NCI-H1694 treated with DMSO at 0.1 percent for 48 hours (cell line): ENCODE data around the gene PKD1.

Experiments
- DNase-seq: peaks from one replicate; lab custom pipeline; 2025; lab: John Stamatoyannopoulos, UW

The PKD1 gene

DNA sequence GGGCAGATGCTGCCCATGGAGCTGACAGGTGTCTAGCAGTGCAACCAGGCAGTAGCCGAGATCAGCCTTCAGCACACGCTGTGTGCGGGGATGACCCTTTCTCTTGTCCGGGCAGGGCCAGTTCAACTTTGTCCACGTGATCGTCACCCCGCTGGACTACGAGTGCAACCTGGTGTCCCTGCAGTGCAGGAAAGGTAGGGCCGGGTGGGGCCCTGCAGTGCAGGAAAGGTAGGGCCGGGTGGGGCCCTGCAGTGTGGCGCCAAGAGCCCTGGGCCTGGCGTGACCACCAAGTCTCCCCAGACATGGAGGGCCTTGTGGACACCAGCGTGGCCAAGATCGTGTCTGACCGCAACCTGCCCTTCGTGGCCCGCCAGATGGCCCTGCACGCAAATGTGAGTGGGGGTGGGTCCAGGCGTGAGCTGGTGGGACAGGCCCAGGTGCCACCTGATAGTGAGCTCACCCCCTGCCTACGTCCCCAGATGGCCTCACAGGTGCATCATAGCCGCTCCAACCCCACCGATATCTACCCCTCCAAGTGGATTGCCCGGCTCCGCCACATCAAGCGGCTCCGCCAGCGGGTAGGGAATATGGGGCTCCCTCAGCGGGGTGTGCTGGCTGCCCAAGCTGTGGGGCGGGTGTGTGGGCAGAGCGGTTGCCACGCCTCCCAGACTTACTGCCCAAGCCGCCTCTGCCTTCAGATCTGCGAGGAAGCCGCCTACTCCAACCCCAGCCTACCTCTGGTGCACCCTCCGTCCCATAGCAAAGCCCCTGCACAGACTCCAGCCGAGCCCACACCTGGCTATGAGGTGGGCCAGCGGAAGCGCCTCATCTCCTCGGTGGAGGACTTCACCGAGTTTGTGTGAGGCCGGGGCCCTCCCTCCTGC, 47.7 kb downstream of the PKD1 start:
- DNase-seq: no peak

DNA sequence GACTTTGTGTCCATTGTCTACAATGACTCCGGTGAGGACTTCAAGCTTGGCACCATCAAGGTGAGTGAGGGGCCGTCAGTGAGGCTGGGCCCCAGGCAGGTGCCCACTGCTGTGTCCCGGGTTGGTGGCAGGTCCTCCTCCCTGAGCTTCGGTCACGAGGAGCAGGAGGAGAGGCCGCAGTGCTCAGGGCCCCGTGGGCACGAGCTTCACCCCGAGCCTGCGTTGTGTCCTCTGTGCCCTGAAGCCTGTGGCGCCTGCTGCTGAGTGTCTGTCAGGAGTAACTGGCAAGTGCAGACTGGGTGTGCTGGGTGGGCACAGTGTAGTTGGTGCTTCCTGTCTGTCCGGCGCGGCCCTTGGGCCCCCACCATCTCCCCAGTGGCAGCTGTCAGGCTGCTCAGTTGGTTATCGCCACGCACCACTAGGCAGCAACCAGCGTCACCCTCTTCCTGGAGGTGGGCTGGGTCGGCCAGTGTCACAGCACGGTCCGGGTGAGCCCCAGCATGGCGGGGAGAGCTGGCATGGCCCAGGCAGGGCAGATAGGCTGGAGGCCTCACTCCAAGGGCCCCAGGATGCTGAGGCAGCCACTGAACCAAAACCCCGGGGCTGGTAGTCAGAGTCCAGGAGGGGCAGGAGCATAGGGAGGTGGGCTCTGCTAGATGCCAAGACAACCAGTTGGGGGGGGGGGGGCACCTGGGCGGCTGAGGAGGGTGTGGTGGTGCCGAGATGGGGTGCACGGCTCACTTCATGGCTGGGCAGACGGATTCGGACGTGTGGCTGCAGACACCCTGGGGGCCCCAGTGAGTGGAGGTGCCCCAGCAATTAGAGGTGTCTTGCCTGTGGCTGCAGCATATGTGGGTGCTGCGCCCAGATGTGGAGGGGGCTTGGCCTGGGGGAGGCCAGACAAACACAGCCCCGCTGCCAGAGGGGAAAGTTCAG, 48.6 kb downstream of the PKD1 start:
- DNase-seq: no peak

DNA sequence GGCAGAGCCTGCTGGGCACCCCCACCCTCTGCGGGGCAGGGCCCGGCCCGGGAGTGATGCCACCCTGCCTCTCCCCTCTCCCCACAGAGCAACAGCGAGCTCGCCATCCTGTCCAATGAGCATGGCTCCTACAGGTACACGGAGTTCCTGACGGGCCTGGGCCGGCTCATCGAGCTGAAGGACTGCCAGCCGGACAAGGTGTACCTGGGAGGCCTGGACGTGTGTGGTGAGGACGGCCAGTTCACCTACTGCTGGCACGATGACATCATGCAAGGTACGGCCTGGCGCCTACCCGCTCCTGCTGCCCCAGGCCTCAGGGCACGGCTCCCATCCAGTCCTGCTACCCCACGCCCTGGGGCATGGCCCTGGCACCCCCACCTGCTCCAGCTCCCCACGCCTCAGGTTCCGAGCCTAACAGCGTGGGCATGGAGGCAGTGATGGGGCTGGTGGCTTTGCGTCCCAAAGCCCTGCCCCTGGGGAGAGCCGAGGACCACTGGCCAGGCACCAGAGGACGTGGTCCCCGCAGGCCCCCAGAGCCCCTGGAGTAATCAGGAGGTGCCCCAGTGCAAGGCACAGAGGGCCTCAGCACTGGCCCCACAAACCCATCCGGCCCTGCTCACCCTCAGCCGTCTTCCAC, 49.5 kb downstream of the PKD1 start:
- DNase-seq: no peak

DNA sequence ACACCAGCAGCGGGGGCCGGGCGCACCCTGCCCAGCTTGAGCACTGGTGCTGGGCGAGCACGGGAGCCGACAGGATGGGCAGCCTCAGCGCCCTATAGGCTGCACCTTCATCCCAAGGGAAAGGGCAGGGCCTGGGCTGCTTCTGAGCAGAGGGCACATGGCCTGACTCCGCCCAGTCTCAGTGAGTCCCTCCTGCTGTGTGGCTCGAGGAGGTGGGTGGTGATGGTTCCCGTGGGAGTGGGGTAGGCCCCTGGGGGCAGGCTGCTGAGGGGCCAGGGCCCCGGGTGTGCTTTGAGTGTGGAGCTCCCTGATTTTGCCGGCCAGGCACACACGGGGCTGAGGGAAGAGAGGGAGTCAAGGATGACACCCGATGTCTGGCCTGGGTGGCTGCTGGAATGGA, 50.0 kb downstream of the PKD1 start:
- no peak for DNase-seq

DNA sequence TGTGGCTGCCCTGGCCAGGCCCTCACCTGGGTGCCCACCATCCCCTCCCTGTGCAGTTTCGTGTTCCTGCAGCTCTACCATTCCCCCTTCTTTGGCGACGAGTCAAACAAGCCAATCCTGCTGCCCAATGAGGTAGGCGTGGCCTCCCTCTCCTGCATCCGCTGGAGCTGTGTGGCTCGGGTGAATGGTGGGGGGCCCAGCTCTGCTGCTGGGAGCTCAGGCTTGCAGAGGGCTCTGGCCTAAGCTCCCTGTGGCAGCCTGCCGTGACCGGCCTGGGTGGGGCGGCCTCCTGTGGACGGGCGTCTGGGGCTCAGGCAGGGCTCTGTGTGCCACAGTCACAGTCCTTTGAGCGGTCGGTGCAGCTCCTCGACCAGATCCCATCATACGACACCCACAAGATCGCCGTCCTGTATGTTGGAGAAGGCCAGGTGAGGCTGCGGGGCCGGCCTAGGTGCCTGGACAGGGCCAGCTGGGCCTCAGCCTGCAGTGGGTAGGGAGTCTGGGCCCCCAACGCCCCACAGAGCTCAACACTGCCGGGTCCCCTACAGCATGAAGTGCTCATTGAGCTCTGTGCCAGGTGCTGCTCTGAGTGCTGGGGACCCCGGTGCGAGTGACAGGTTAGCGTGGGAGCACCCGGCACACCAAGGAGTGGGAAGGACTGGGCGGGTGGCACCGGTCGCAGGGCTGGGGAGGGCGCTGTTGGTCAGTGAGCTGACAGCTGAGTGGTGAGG, 50.6 kb downstream of the PKD1 start:
- no peak for DNase-seq

DNA sequence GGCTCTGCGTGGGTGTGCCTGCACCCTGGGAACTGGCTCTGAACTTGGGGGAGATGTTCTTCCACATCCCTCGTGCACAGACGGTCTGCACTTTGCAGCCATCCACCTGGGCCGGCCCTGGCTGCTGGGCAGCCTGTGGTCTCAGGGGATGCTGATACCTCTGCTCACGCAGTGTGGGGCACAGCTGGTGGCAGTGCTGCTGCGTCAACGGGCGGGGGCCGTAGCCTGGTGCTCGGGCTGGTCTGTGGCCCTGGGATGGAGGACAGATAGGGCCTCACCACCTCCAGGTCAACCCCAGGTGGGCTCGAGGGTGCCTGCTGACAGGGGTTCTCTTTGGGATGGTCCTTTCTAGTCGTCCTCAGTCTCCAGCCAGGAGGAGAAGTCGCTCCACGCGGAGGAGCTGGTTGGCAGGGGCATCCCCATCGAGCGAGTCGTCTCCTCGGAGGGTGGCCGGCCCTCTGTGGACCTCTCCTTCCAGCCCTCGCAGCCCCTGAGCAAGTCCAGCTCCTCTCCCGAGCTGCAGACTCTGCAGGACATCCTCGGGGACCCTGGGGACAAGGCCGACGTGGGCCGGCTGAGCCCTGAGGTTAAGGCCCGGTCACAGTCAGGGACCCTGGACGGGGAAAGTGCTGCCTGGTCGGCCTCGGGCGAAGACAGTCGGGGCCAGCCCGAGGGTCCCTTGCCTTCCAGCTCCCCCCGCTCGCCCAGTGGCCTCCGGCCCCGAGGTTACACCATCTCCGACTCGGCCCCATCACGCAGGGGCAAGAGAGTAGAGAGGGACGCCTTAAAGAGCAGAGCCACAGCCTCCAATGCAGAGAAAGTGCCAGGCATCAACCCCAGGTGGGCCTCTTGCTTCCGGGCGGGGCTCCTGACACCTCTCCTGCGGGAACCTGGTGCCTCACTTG, 51.6 kb downstream of the PKD1 start:
- DNase-seq: no peak

DNA sequence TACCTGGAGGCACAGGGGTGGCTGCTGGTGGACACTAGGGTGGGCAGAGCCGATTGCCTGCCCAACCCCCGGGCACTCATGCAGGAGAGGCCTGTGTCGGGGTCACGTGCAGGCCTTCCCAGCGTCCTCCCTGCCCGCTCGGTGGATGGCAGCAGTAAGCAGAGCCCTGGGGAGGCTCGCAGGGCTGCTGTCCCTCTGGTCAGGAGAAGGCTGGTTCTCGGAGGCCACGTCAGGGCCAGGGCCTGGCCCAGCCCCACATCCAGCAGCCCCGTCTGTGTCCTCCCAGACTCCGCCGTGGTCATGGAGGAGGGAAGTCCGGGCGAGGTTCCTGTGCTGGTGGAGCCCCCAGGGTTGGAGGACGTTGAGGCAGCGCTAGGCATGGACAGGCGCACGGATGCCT, 52.3 kb downstream of the PKD1 start:
- DNase-seq: no peak

DNA sequence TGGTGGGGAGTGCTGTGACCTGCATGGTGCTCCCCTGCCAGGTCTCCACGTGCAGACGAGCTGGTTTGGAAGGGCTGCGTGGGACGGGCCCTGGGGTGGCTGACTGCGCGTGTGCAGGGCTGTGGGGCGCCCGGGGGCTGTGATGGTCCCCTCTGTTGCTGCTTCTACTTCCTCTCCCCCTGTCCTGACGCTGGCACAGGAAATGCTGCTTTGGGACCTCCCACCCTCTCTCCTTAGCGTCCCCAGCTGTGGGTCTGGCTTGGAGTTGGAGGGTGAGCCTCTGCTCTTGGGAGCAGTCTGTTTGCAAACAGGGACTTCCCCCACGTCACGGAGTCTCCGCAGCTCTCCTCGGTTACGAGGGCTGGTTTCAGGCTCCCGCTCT, 52.7 kb downstream of the PKD1 start:
- no peak for DNase-seq

DNA sequence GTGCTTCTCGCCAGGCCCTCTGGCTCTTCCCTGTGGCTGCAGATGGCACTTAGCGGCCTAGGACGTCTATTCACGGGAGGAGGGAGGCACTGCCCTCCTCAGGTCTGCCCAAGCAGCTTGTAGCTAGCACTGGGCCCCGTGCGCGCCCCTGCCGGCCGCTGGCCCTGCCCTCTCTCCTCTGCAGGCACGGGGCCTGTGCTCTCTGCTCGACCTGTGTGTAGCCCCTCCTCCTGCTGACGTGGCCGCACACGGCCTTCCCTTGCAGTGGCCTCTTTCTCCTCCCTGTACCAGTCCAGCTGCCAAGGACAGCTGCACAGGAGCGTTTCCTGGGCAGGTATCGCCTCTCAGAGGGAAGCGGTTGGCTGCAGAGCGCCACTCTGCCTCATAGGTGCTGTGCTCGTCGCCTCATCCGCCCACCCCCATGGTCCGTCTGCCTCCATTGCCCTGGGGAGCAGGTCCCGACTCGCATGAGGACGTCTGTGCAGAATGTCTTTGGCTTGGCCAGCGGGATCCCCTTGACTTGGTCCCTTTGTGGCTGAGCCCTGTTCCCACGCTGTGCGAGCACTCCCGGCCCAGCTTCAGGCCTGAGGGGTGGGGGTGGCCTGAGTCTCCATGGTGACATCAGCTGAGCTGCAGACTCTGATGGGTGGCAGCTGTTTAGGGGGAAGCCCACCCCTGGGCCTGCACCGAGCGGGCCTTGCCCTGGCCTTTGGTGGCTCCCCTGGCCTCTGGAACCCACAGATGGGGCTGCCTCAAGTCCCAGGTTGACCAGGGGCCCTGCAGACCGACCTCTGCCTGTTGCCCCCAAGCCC, 53.3 kb downstream of the PKD1 start:
- no peak for DNase-seq

DNA sequence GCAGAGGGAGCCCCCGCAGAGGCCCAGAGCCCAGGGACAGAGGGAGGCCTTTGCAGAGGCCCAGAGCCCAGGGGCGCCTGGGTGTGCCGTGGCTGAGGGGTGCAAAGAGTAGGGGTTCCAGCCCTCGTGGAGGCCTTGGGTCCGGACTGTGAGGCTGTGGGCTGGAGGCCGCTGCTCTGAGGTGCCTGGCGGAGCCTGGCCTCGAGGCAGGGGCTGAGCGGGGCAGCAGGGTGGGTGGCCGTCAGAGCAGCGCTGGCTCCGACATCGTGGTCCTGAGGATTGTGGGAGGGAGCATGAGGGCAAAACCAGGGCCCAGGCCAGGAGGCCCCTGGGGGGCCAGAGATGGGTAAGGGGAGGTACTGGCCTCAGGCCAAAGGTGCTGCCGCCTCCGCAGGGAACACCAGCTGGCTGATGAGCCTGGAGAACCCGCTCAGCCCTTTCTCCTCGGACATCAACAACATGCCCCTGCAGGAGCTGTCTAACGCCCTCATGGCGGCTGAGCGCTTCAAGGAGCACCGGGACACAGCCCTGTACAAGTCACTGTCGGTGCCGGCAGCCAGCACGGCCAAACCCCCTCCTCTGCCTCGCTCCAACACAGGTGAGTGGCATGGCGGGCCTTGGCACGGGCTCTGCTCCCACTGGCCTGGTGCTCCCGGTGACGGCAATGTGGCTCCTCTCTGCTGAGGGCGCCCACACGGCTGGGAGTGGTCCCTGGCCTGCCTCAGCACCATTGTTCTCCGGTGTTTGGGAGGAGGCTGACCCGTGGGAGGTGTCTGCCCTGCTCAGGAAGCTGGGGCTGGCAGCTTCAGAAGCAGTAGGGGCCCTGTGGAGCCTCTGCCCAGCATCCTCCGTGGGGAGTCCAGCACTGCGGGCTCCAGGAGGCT, 54.3 kb downstream of the PKD1 start:
- DNase-seq: no peak

DNA sequence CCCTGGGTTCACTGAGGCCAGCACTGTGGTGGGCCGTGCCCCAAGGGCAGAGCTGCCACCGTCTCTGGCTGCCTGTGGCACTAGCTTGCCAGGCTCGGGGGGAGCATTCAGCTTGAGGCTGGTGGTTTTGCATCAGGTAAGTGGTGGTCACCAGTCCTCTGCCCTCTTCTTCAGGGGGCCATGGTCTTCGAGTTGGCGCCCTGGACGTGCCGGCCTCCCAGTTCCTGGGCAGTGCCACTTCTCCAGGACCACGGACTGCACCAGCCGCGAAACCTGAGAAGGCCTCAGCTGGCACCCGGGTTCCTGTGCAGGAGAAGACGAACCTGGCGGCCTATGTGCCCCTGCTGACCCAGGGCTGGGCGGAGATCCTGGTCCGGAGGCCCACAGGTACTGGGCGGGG, 55.7 kb downstream of the PKD1 start:
- DNase-seq: no peak

DNA sequence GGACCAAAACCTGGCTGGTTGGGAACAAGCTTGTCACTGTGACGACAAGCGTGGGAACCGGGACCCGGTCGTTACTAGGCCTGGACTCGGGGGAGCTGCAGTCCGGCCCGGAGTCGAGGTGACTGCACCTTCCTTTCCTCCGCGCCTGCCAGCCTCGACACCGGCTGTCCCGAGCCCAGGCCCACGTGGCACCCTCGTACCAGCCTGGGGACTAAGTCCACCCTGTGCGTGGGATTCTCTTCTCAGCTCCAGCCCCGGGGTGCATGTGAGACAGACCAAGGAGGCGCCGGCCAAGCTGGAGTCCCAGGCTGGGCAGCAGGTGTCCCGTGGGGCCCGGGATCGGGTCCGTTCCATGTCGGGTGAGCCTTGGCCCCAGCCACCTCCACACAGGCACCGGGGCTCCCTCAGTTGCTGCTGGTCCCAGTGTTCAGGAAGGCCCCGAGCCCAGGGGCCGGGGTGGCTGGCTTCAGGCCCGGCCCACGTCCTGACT, 56.3 kb downstream of the PKD1 start:
- no peak for DNase-seq

DNA sequence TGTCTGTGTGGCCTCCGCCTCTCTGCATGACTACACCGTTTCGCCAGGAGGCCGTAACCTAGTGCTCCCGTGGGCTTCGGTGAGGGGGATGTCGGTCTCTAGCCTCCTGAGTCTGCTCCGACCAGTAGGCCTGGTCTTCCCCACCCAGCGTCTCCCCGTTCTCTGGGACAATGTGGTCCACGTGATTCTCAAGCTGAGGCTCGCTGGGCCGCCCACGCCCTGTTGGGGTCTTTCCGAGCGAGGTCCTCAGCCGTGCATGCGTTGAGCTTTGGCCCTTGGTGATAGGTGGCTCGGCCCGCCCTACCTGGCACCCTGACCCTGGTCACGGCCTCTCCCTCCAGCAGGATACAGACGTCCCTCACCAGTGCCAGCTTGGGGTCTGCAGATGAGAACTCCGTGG, 57.0 kb downstream of the PKD1 start:
- no peak for DNase-seq

DNA sequence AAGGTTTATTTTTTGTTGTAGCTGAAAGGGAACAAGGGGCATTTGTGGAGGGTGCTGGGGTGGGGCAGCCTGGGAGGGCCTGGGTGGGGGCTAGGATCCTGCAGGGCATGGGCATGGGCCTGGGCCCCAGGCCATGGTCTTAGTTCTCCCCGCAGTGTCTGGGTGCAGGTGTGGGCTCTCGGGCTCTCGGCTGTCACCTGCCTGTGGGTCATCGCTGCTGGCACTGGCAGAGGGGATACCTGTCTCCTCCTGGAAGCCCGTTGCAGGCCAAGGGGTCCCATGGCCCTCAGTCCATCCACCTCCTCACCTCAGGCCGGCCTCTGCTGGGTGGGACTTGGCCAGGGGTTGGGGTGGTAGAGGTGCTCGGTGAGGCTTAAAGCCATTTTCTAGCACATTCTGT, 57.6 kb downstream of the PKD1 start:
- no peak for DNase-seq

DNA sequence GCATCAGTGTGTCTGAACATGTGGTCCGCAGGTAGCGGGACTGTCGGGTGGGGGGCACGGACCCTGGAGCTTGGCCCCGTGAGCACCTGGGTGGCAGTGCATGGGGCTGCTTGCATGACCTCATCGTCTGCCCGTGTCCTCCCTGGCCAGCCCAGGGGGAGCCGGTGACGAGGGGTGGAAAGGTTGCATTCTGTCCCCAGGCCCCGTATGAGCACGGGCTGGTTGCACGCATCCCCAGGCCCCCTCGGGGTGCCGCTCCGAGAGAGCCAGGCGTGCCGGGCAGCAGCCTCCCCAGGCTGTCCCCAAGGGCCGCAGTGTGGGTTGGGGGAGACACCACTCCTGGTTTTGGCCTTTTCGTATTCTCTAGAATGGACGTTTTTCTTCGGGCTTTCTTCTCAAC, 58.0 kb downstream of the PKD1 start:
- DNase-seq: no peak

DNA sequence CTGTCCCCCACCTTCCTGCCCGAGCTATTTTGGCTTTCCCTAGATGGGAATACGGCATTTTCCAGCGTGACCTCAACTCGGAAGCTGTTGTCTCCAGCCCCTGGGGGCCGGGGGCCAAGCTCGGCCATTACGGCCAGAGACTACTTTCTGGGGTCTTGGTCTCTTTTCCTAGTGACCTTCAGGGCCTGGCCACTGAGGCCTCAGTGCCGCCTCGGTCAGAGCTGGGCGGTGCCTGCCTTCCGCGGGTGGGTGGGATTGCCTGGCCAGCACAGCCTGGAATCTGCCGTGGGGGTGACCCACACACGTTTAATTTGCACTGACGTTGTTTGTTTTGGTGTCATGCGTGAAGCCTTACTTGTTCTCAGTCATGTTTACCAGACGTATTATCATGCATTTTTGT, 58.7 kb downstream of the PKD1 start:
- DNase-seq: no peak

DNA sequence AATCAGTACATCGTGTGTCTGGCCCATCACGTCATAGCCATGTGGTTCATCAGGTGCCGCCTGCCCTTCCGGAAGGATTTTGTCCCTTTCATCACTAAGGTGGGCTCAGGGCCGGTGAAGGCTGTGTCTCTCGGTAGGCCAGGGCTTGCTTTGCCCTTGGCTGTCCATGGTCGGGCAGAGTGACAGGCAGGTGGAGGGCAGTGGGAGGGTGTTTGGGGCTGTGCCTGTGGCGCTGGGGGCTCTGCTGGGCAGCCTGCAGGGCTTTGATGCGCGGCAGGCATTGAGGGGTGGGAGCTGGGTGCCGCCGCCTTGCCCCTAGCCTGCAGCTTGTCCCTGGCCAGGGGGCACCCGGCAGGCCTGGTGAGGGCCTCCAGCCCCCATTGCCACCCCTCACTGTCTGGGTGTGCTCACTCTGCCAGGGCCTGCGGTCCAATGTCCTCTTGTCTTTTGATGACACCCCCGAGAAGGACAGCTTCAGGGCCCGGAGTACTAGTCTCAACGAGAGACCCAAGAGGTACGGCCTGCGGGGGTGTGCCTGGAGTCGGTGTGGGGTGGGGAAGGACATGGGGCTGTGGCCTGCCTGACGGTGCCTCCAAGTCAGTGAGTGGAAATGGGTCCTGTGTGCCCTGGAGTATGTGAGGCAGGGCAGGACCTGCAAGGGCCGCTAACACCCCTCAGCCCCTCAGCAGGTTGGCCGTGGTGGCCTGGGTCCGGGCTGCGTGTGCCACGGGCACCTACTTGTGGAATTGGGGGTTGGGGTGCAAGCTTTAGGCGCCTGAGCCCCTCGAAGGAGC, 59.4 kb downstream of the PKD1 start:
- no peak for DNase-seq

DNA sequence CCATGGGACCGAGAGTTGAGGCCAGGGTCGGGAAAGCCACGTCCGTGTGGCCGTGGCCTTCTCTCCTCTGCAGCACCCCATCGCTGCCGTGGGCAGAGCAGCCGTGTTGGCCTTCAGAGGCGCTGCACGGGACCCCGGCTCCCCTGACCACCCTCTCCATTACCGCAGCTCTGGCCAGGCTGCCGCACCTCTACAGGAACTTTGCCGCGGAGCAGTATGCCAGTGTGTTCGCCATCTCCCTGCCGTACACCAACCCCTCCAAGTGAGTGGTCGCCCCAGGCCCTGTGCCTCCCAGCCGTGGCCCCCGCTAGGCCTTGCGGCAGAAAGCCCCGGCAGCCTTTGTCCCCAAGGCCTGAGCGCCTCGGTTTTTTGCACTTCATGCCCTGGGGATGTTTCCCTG, 60.1 kb downstream of the PKD1 start:
- no peak for DNase-seq
